ENCODE measurements around the gene CALN1.
"Not testable (repeated sequence)": the region's sequence is repeated elsewhere in the genome, so short reads cannot be mapped to it uniquely, and the experiment has no call there.

The CALN1 gene

GRCh38 chr7:72080865-72081510 lies 331.1 kb downstream of the CALN1 start:
- no peak for DNase-seq

GRCh38 chr7:72080341-72080766 lies 331.8 kb downstream of the CALN1 start:
- DNase-seq, result peak in 1 of 2 donors; percentile 9

GRCh38 chr7:72078856-72079255 lies 333.3 kb downstream of the CALN1 start:
- DNase-seq, result no peak

- DNase-seq, result no peak
Observed at GRCh38 chr7:72078301-72078700, 333.8 kb downstream of the CALN1 start.

GRCh38 chr7:72077786-72078185 lies 334.4 kb downstream of the CALN1 start:
- no peak for DNase-seq

GRCh38 chr7:72072901-72073300 lies 339.2 kb downstream of the CALN1 start:
- DNase-seq, result peak in 1 of 2 donors; percentile 36

GRCh38 chr7:72069263-72069662 lies 342.9 kb downstream of the CALN1 start:
- DNase-seq, result no peak

GRCh38 chr7:72065764-72066163 lies 346.4 kb downstream of the CALN1 start:
- not testable (repeated sequence) for DNase-seq

GRCh38 chr7:72064916-72065315 lies 347.2 kb downstream of the CALN1 start:
- DNase-seq, result no peak

- no peak for DNase-seq
Observed at GRCh38 chr7:72063330-72063729, 348.8 kb downstream of the CALN1 start.

- no peak for DNase-seq
Observed at GRCh38 chr7:72062666-72063065, 349.5 kb downstream of the CALN1 start.

GRCh38 chr7:72059925-72060324 lies 352.2 kb downstream of the CALN1 start:
- no peak for DNase-seq

GRCh38 chr7:72058579-72058978 lies 353.6 kb downstream of the CALN1 start:
- DNase-seq, result peak in 1 of 2 donors; percentile 67

- DNase-seq, result no peak
Observed at GRCh38 chr7:72057796-72058195, 354.3 kb downstream of the CALN1 start.

- DNase-seq, result no peak
Observed at GRCh38 chr7:72057231-72057630, 354.9 kb downstream of the CALN1 start.

GRCh38 chr7:72055426-72055825 lies 356.7 kb downstream of the CALN1 start:
- no peak for DNase-seq

GRCh38 chr7:72053292-72053691 lies 358.8 kb downstream of the CALN1 start:
- peak in 1 of 2 donors; percentile 11 for DNase-seq

- no peak for DNase-seq
Observed at GRCh38 chr7:72048420-72048819, 363.7 kb downstream of the CALN1 start.

- DNase-seq, result no peak
Observed at GRCh38 chr7:72042855-72043254, 369.3 kb downstream of the CALN1 start.

GRCh38 chr7:72040641-72041040 lies 371.5 kb downstream of the CALN1 start:
- DNase-seq, result no peak

- DNase-seq, result no peak
Observed at GRCh38 chr7:72039460-72039859, 372.7 kb downstream of the CALN1 start.

GRCh38 chr7:72038022-72038732 lies 374.0 kb downstream of the CALN1 start:
- DNase-seq, result no peak

GRCh38 chr7:72037516-72037915 lies 374.6 kb downstream of the CALN1 start:
- DNase-seq, result no peak

- peak in 1 of 2 donors; percentile 72 for DNase-seq
Observed at GRCh38 chr7:72035266-72035665, 376.9 kb downstream of the CALN1 start.

- peak in 1 of 2 donors; percentile 4 for DNase-seq
Observed at GRCh38 chr7:72032934-72033333, 379.2 kb downstream of the CALN1 start.

Data from bone marrow (tissue), 2 donors.